AG20443 (cell line): ENCODE data around the gene GUSB.

Experiments used
- DNase-seq: peaks from one replicate; pipeline ENCODE4 v3.0.0; 2012; ENCODE audit warnings: low spot score, mixed read lengths

GUSB gene

GRCh38 chr7:65931685-65932084 is 50.3 kb downstream of the GUSB start:
- DNase-seq = no peak

GRCh38 chr7:65927489-65928448 is 54.2 kb downstream of the GUSB start:
- DNase-seq = no peak

DNA sequence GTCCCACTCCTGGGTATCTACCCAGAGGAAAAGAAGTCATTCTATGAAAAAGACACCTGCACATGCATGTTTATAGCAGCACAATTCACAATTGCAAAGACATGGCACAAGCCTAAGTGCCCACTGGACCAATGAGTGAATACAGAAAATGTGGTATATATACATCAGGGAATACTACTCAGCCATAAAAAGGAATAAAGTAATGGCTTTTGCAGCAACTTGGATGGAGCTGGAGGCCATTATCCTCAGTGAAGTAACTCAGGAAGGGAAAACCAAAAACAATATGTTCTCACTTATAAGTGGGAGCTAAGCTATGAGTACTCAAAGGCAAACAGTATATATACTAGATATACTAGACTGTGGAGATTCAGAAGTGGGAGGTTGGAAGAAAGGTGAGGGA is 55.4 kb downstream of the GUSB start:
- no peak for DNase-seq

DNA sequence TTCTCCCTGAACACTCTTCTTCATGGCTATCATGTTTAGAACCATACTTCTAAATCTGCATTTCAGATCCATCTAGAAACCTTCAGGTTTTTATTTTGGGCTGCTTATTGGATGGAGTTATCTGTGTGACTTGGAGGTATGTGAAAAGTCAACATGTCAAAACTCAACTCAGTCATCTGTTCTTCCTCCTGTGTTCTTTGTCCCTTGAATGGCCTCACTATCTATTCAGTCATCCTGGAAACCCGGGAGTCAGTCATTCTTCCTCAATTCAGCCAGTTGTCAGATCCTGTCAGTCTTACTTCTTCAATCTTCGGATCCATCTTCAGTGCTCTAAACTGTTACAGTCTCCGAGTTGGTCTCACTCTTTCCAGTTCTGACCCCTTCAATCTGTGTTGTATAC is 57.0 kb downstream of the GUSB start:
- no peak for DNase-seq

GRCh38 chr7:65924193-65924592 is 57.8 kb downstream of the GUSB start:
- DNase-seq = no peak

- DNase-seq = no peak
Observed at GRCh38 chr7:65923316-65923715, 58.7 kb downstream of the GUSB start.

GRCh38 chr7:65915921-65916657 is 65.9 kb downstream of the GUSB start:
- no peak for DNase-seq

DNA sequence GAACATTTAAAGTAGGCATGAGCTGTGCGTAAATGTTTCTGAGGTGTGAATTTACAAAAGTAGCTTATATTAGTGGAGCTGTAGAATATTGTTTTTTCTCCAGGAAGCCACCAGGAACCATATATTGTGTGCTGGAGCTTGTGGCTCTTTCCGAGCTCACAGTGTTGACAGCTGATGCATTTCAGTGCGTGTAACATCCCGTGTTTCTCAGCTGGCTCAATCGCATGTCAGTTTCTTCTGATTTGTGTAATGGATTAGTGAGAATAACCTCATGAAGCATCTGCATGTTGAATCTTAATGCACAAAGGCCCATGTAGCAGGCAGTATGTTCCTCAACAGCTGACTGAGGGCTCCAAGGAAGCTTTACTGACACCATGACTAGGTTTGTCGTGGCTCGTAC is 69.8 kb downstream of the GUSB start:
- no peak for DNase-seq
